H1 (cell line): Measurements from ENCODE around the gene ZNF835. TPM values are rescaled to one million over a fixed set of nuclear protein-coding genes. Genes with fewer than 3 reads are reported as not detected.

Experiments used
- CHD7 ChIP-seq: fragments of 300-600 bp; sonication (generic); IDR thresholded peaks from 2 replicates; pipeline ENCODE4 v1.7.1; 2012; ENCODE audit warnings: low read length, moderate library complexity, mild to moderate bottlenecking, inconsistent platforms; ENCODE audit not compliant: insufficient replicate concordance
- CTBP2 ChIP-seq: IDR thresholded peaks from 2 replicates; pipeline ENCODE4 v1.7.0; 2011; ENCODE audit warnings: borderline replicate concordance, mild to moderate bottlenecking, moderate library complexity, mixed read lengths, low read length; ENCODE audit not compliant: insufficient read depth, insufficient read length
- MAFK ChIP-seq: IDR thresholded peaks from 2 replicates; pipeline ENCODE4 v1.6.1; 2012; ENCODE audit warnings: low read depth, mild to moderate bottlenecking, improper control_type of control experiment, low read length
- NANOG ChIP-seq: IDR thresholded peaks from 2 replicates; pipeline ENCODE4 v1.6.1; 2011; ENCODE audit warnings: low read length, low read depth, mild to moderate bottlenecking, inconsistent platforms; ENCODE audit not compliant: insufficient read depth, poor library complexity, severe bottlenecking
- POU5F1 ChIP-seq: IDR thresholded peaks from 2 replicates; pipeline ENCODE4 v1.6.1; 2011; ENCODE audit warnings: low read depth, mild to moderate bottlenecking, low read length, moderate library complexity
- RAD21 ChIP-seq, 2 experiments: IDR thresholded peaks in 1 of 2; conservative IDR thresholded peaks in 1 of 2; 2 replicates each; pipeline ENCODE4 v1.6.1; 2011; ENCODE audit warnings: low read depth in 2 of 2, low read length in 2 of 2, improper control_type of control experiment in 1 of 2, inconsistent platforms in 1 of 2, mild to moderate bottlenecking in 1 of 2, moderate library complexity in 1 of 2
- SIN3A ChIP-seq, 2 experiments: IDR thresholded peaks in 1 of 2; conservative IDR thresholded peaks in 1 of 2; 2 replicates each; pipeline ENCODE4 v1.6.1; 2011 to 2012; ENCODE audit warnings: low read length in 2 of 2, improper control_type of control experiment in 1 of 2, low read depth in 1 of 2, mild to moderate bottlenecking in 1 of 2
- SIX5 ChIP-seq: IDR thresholded peaks from 2 replicates; pipeline ENCODE4 v1.6.1; 2011; ENCODE audit warnings: mild to moderate bottlenecking, low read depth, low read length
- SP4 ChIP-seq: IDR thresholded peaks from 2 replicates; pipeline ENCODE4 v1.6.1; 2012; ENCODE audit warnings: low read length, inconsistent platforms
- polyA plus RNA-seq, 7 experiments: library from polyadenylated mRNA; depleted of rRNA in 3 of 7; stranded (reverse) in 5 of 7; unstranded in 2 of 7; fragments of >200 nt in 5 of 7; fragments of 200-250 nt in 2 of 7; gene quantifications; 1 replicate in 5 of 7; 2 replicates in 1 of 7; 4 replicates in 1 of 7; pipeline versions ENCODE4 v1.2.1 to v1.2.3, GENCODE V29; 2011 to 2013; ENCODE audit warnings: missing spikeins in 2 of 7, mixed read lengths in 2 of 7
- total RNA-seq: library from RNA; stranded (reverse); fragmentation: NEBNext Ultra II Directional; extraction: Animal tissue kit (Norgen Biotek cat#: 25700); gene quantifications from 2 replicates; pipeline ENCODE4 v1.2.1, GENCODE V29; 2021
- TF ChIP-seq, protein P1 (sequence below): IDR thresholded peaks from 2 replicates; pipeline ENCODE4 v1.6.1; 2012; ENCODE audit warnings: inconsistent platforms

The ZNF835 gene
- total and polyA plus RNA-seq, 2 of the 8 experiments (the other 6 are each of a cell fraction or from before 2014, with no cell fraction given) = 0.02 to 1.8 TPM

- no peak for TF ChIP-seq CHD7
- TF ChIP-seq SIX5 = no peak
- no peak for TF ChIP-seq CTBP2
- TF ChIP-seq NANOG = no peak
- no peak for TF ChIP-seq SIN3A (conservative IDR thresholded peaks at IDR 0.05 in 1 of 2, IDR thresholded peaks at IDR 0.05 in 1 of 2; ENCODE audit: low read depth in 1 of 2, low read length in 2 of 2)
- TF ChIP-seq SP4 = no peak
- TF ChIP-seq RAD21 (IDR thresholded peaks at IDR 0.05 in 1 of 2, conservative IDR thresholded peaks at IDR 0.05 in 1 of 2; ENCODE audit: low read depth in 2 of 2, low read length in 2 of 2) = no peak
- TF ChIP-seq POU5F1 = no peak
- no peak for TF ChIP-seq MAFK
- TF ChIP-seq, protein P1, sequence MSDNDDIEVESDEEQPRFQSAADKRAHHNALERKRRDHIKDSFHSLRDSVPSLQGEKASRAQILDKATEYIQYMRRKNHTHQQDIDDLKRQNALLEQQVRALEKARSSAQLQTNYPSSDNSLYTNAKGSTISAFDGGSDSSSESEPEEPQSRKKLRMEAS = no peak
Measured at GRCh38 chr19:56661248-56661647, 10.3 kb downstream of the ZNF835 start (continued).
